WTC11 (cell line): ENCODE measurements around the gene CLCN6.

Experiments used
- CTCF ChIP-seq: fragments of 200-600 bp; IDR thresholded peaks from 2 replicates; pipeline ENCODE4 v1.8.0; 2022; ENCODE audit warnings: antibody characterized with exemption
- FOXK1 ChIP-seq: sonication (generic); formaldehyde crosslinking; IDR thresholded peaks from 2 replicates; pipeline ENCODE4 v1.8.0; 2022; ENCODE audit warnings: mild to moderate bottlenecking, moderate library complexity, missing genetic modification reagents
- HMGXB4 ChIP-seq: sonication (generic); formaldehyde crosslinking; IDR thresholded peaks from 2 replicates; pipeline ENCODE4 v1.8.1; 2023; ENCODE audit warnings: mild to moderate bottlenecking, moderate library complexity, missing genetic modification reagents

GRCh38 chr1:11851180-11851579 is 45.2 kb downstream of the CLCN6 start:
- TF ChIP-seq CTCF (no peak), HMGXB4 (CRISPR knock-in tag) (no peak), FOXK1 (CRISPR knock-in tag) (no peak)
